Hematopoietic multipotent progenitor cell treated with erythropoietin and hydrocortisone succinate and interleukin-3 and kit ligand, for 8 days (in vitro differentiated cells): ENCODE results near the gene CEPT1.

Experiments used
- DNase-seq: peaks from one replicate; pipeline ENCODE4 v3.0.0-alpha.2; 2015

CEPT1 gene

GRCh38 chr1:111228748-111229126, 88.7 kb downstream of the CEPT1 start:
- DNase-seq: no peak

- DNase-seq: no peak
Measured at GRCh38 chr1:111232134-111232533, 92.1 kb downstream of the CEPT1 start.

GRCh38 chr1:111234258-111234657, 94.2 kb downstream of the CEPT1 start:
- no peak for DNase-seq
